Psoas muscle (tissue), 8 donors: ENCODE data around the gene ERGIC2. TPM values are rescaled to one million over a fixed set of nuclear protein-coding genes. Genes with fewer than 3 reads are reported as not detected.
"Not testable (repeated sequence)": the region's sequence is repeated elsewhere in the genome, so short reads cannot be mapped to it uniquely, and the experiment has no call there.

ENCODE experiments used
- ATAC-seq, 4 donors: fragments of 200-7000 bp; cut with Tn5 transposase; one replicate each; pipeline ENCODE4 v1.9.1; 2020; ENCODE audit warnings: moderate library complexity in 3 of 4, mild to moderate bottlenecking in 2 of 4
- DNase-seq, 2 donors: peaks; one replicate each; pipeline ENCODE4 v3.0.0-alpha.2; 2020
- H3K27ac ChIP-seq: fragments of 200-600 bp; one replicate; pipeline ENCODE4 v1.8.0; 2022
- H3K27me3 ChIP-seq, 3 donors: fragments of 200-600 bp in 1 of 3; one replicate each; pipeline versions ENCODE4 v1.6.1 to v1.8.0; 2013 to 2022; ENCODE audit warnings: low read length in 2 of 3, mild to moderate bottlenecking in 2 of 3, moderate library complexity in 1 of 3; ENCODE audit not compliant: insufficient read depth in 3 of 3
- H3K36me3 ChIP-seq, 2 donors: fragments of 200-600 bp in 1 of 2; one replicate each; pipeline versions ENCODE4 v1.6.1 to v1.8.0; 2013 to 2022; ENCODE audit warnings: low read depth in 1 of 2, mild to moderate bottlenecking in 1 of 2, moderate library complexity in 1 of 2; ENCODE audit not compliant: insufficient read depth in 1 of 2
- H3K4me1 ChIP-seq: fragments of 200-600 bp; one replicate; pipeline ENCODE4 v1.8.0; 2022
- H3K4me3 ChIP-seq: fragments of 200-600 bp; one replicate; pipeline ENCODE4 v1.8.0; 2022; ENCODE audit warnings: mild to moderate bottlenecking
- H3K9me3 ChIP-seq: fragments of 200-600 bp; one replicate; pipeline ENCODE4 v1.8.0; 2022
- CTCF ChIP-seq: fragments of 200-600 bp; IDR thresholded peaks from one replicate; pipeline ENCODE4 v1.8.0; 2022; ENCODE audit warnings: antibody characterized with exemption
- WGBS, 3 donors: extraction: QIAGEN DNeasy Blood & Tissue Kit; methylation state at CpG; one replicate each; pipeline versions ENCODE4 v1.1.6 to v1.1.7; 2013; 5-methylcytosine and 5-hydroxymethylcytosine counted together
- intact Hi-C, 2 donors: fragments of 100-400 bp; cut with DNase I; formaldehyde crosslinking; loops; one replicate each; pipeline versions ENCODE4 v1.11.0 to v1.14.2; 2022
- polyA plus RNA-seq, 3 donors: library from polyadenylated mRNA; stranded (reverse); fragments of 200-250 nt; gene quantifications; one replicate each; pipeline ENCODE4 v1.2.3, GENCODE V29; 2013
- total RNA-seq, 4 donors: library from RNA; stranded (reverse); fragmentation: NEBNext Ultra II Directional in 2 of 4; extraction: Animal tissue kit (Norgen Biotek cat#: 25700) in 2 of 4; gene quantifications; one replicate each; pipeline versions ENCODE4 v1.2.1 to v1.2.4, GENCODE V29; 2021 to 2023
- donor health status: healthy with polysubstance abuse.
- donor health status: DM: no; HTN: no; CAD: no; lungs with moderate emphysema.
- donor health status: Bipolar disorder and iron deficiency.
- donor health status: healthy.
- donor health status: DM: yes; HTN: yes; CAD: no.
- donor health status: DM: no; HTN: no; CAD: no.
- donor health status: DM: no; HTN: no; CAD: no.
- donor health status: DM: yes; HTN: yes; CAD: no.

Gene ERGIC2
- total and polyA plus RNA-seq, 7 donors = 40.8 to 96.1 (median 68.5) TPM

GRCh38 chr12:29301114-29301513 lies 79.9 kb downstream of the ERGIC2 start:
- Histone ChIP-seq H3K9me3 (no peaks in the 10 kb centered on the region), H3K27me3 (no peaks in the 10 kb centered on the region), H3K36me3 (no peaks in the 10 kb centered on the region), H3K4me3 (no peak overlapping the region), H3K27ac (no peak overlapping the region), H3K4me1 (no peaks in the 10 kb centered on the region)
- TF ChIP-seq CTCF = no peak
- WGBS, 3 donors = 39 to 59% (median 47%) methylated on average over 3 of the region's 3 CpGs
- DNase-seq = no peak
- intact Hi-C loops = loop anchor here in 1 of 2 donors (5.0 kb wide), 1 partner anchor 224 kb away; no protein-coding TSS in a partner anchor
- no peak for ATAC-seq

GRCh38 chr12:29299633-29300032 lies 81.3 kb downstream of the ERGIC2 start:
- Histone ChIP-seq H3K9me3 (no peaks in the 10 kb centered on the region), H3K27me3 (no peaks in the 10 kb centered on the region), H3K36me3 (no peaks in the 10 kb centered on the region), H3K4me3 (no peak overlapping the region), H3K4me1 (no peaks in the 10 kb centered on the region), H3K27ac (no peak overlapping the region)
- DNase-seq = no peak
- no peak for TF ChIP-seq CTCF
- no peak for ATAC-seq
- intact Hi-C loops = loop anchor here in 1 of 2 donors (5.0 kb wide), 1 partner anchor 222 kb away; no protein-coding TSS in a partner anchor
- 62 to 83% (median 76%) methylated on average over 2 of the region's 2 CpGs for WGBS, 3 donors

GRCh38 chr12:29291226-29291625 lies 89.7 kb downstream of the ERGIC2 start:
- intact Hi-C loops = no loop called here
- 96 to 98% (median 97%) methylated on average over 3 of the region's 3 CpGs for WGBS, 3 donors
- DNase-seq (no peak), ATAC-seq (no peak)
- Histone ChIP-seq H3K9me3 (no peaks in the 10 kb centered on the region), H3K4me1 (no peaks in the 10 kb centered on the region), H3K4me3 (no peak overlapping the region), H3K27ac (no peak overlapping the region), H3K36me3 (no peaks in the 10 kb centered on the region), H3K27me3 (no peaks in the 10 kb centered on the region)
- no peak for TF ChIP-seq CTCF

GRCh38 chr12:29290475-29290874 lies 90.5 kb downstream of the ERGIC2 start:
- H3K4me1 ChIP-seq = not testable (repeated sequence)

GRCh38 chr12:29288031-29288430 lies 92.9 kb downstream of the ERGIC2 start:
- intact Hi-C loops = no loop called here
- Histone ChIP-seq H3K4me1 (no peaks in the 10 kb centered on the region), H3K27me3 (no peaks in the 10 kb centered on the region), H3K36me3 (no peaks in the 10 kb centered on the region), H3K27ac (no peak overlapping the region), H3K4me3 (no peak overlapping the region), H3K9me3 (no peaks in the 10 kb centered on the region)
- no peak for DNase-seq
- no peak for ATAC-seq
- no peak for TF ChIP-seq CTCF

More at GRCh38 chr12:29290475-29290874, 90.5 kb downstream of the ERGIC2 start:
- H3K9me3 ChIP-seq, DNase-seq, H3K27ac ChIP-seq, H3K36me3 ChIP-seq, ATAC-seq, H3K27me3 ChIP-seq, intact Hi-C loops, H3K4me3 ChIP-seq: not testable (repeated sequence)
